Common myeloid progenitor, CD34-positive (primary cell): ENCODE data around the gene OR52B6.
A peak's percentile ranks its signal among the peaks of the same experiment; 100 is the strongest.

Source experiments
- CTCF ChIA-PET: fragments of 350-600 bp; sonication (Branson Sonifier 250); formaldehyde crosslinking; loops from one replicate; lab custom pipeline; 2021; ENCODE audit warnings: antibody characterized with exemption; lab: Charles Lee
- POLR2A ChIA-PET: fragments of 350-600 bp; sonication (Branson Sonifier 250); formaldehyde crosslinking; loops from one replicate; lab custom pipeline; 2021; ENCODE audit warnings: antibody characterized with exemption; lab: Charles Lee
- DNase-seq, 3 donors: peaks; one replicate each; pipeline versions ENCODE4 v3.0.0 to v3.0.0-alpha.2; 2013
- H3K27ac ChIP-seq, 2 experiments: 1 replicate in 1 of 2; 2 replicates in 1 of 2; pipeline ENCODE4 v1.7.0; 2013; ENCODE audit warnings: inconsistent platforms in 2 of 2, low read length in 2 of 2, mild to moderate bottlenecking in 2 of 2, low read depth in 1 of 2, moderate library complexity in 1 of 2; ENCODE audit not compliant: severe bottlenecking in 2 of 2, insufficient read depth in 1 of 2, poor library complexity in 1 of 2
- H3K27me3 ChIP-seq, 5 experiments: replicated peaks in 2 of 5; 1 replicate in 3 of 5; 2 replicates in 2 of 5; pipeline versions ENCODE4 v1.6.1 to v1.7.0; 2013; ENCODE audit warnings: low read length in 4 of 5, mild to moderate bottlenecking in 2 of 5, moderate library complexity in 2 of 5, inconsistent platforms in 1 of 5; ENCODE audit not compliant: insufficient read depth in 5 of 5, control insufficient read depth in 4 of 5
- H3K36me3 ChIP-seq, 4 experiments: 1 replicate in 2 of 4; 2 replicates in 2 of 4; pipeline versions ENCODE4 v1.6.1 to v1.7.0; 2013; ENCODE audit warnings: low read length in 3 of 4, control low read depth in 1 of 4, mild to moderate bottlenecking in 1 of 4; ENCODE audit not compliant: control insufficient read depth in 4 of 4, insufficient read depth in 4 of 4
- H3K4me1 ChIP-seq, 4 experiments: 1 replicate in 3 of 4; 2 replicates in 1 of 4; pipeline versions ENCODE4 v1.6.1 to v1.7.1; 2013; ENCODE audit warnings: low read length in 3 of 4, mild to moderate bottlenecking in 3 of 4, control low read depth in 1 of 4, inconsistent platforms in 1 of 4, moderate library complexity in 1 of 4; ENCODE audit not compliant: control insufficient read depth in 4 of 4, insufficient read depth in 4 of 4; ENCODE audit errors: control extremely low read depth in 1 of 4
- H3K4me3 ChIP-seq, 7 experiments: 1 replicate in 4 of 7; 2 replicates in 3 of 7; pipeline versions ENCODE4 v1.5.1 to v1.7.0; 2013; ENCODE audit warnings: mild to moderate bottlenecking in 7 of 7, low read length in 6 of 7, moderate library complexity in 6 of 7, inconsistent platforms in 2 of 7, low read depth in 2 of 7, control low read depth in 1 of 7; ENCODE audit not compliant: insufficient read depth in 4 of 7, control insufficient read depth in 1 of 7; ENCODE audit errors: extremely low read depth in 1 of 7
- H3K9me3 ChIP-seq, 5 experiments: 1 replicate in 4 of 5; 2 replicates in 1 of 5; pipeline versions ENCODE4 v1.6.1 to v1.7.1; 2013; ENCODE audit warnings: low read length in 4 of 5, mild to moderate bottlenecking in 2 of 5, inconsistent platforms in 1 of 5, low read depth in 1 of 5, moderate library complexity in 1 of 5; ENCODE audit not compliant: control insufficient read depth in 4 of 5, insufficient read depth in 2 of 5; ENCODE audit errors: control extremely low read depth in 1 of 5
- WGBS: methylation state at CpG from one replicate; pipeline ENCODE4 v1.1.5; 2013; ENCODE audit not compliant: insufficient coverage; 5-methylcytosine and 5-hydroxymethylcytosine counted together

Gene OR52B6

DNA sequence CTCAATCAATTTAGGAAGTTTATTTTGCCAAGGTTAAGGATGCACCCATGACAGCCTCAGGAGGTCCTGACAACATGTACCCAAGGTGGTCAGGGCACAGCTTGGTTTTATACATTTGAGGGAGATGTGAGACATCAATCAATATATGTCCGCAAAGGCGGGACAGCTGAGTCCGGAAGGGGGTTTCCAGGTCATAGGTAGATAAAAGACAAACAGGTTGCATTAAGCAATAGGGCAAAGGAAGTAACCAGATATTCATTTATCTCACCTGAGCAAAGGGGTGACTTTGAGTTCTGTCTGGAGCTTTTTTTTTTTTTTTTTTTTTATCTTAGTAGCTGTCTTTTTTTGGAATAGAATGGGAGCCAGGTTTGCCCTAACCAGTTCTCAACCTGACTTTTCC is 42.1 kb downstream of the OR52B6 start:
- ChIA-PET POLR2A (interaction anchor here (0.6 kb wide), 1 partner anchor 11 kb away, joined by 5 read pairs; no protein-coding TSS in a partner anchor), CTCF (interaction anchor here (1.5 kb wide), 1 partner anchor 10 kb away, joined by 3 read pairs; no protein-coding TSS in a partner anchor)

DNA sequence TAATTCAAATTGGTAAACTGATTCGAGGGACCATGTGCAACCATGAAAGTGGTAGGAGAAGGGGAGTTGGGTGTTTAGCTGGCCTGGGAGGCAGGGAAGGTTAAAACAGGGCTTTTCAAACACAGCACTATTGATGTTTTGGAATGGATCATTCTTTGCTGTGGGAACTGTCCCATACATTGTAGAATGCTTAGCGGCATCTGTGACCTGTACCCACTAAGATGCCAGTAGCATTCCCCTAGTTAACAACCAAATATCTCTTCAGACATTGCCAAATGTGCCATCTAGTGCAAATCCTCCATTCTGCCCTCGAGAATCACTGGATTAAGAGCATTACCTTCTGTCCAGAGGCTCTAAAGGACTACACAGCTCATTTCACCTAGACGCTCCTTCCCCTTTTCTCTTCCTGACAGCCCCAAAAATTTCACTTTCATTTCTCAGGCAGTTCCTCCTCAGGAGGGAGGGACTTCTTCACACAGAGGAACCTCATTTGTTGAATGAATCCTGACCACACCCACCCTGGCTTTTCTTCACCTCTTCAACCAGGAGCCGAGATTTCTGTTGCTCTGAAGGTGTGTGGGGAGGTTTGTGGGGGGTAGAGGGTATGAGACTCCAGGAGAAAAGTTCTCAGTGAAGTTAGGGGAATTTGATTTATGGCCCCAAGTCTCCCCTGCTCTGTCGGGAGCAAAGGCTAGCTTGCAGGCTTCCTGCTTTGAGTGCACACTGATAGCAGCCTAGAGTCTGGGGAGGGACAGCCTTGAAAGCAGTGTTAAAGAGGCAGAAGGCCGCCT is 44.0 kb downstream of the OR52B6 start, which contains the start of gene TRIM34:
TRIM34 (plus strand) TSS at position 513 of the 791 bp plus-strand sequence. CDS start 7,331 bp downstream, outside the sequence.
- H3K27me3 ChIP-seq: no peaks in the 10 kb centered on the region
- CTCF ChIA-PET: interaction anchor here (1.0 to 1.3 kb wide), 2 partner anchors 24 to 70 kb away, joined by 4 to 6 read pairs; no protein-coding TSS in a partner anchor
- peak; percentile 82 to 94 (median 91) for DNase-seq
- no peaks in the 10 kb centered on the region for H3K9me3 ChIP-seq
- peaks cover 7 to 32% (median 25%) of the 10 kb centered on the region in 4 experiments for H3K4me1 ChIP-seq
- POLR2A ChIA-PET: interaction anchor here (0.6 kb wide), 1 partner anchor 186 kb away, joined by 3 read pairs; no protein-coding TSS in a partner anchor
- H3K4me3 ChIP-seq: peak within 1 kb of the TSS; percentile 65 to 87 (median 83)
- 23% methylated on average over 6 of the region's 7 CpGs for WGBS
- H3K36me3 ChIP-seq: no peaks in the 10 kb centered on the region
- H3K27ac ChIP-seq: peak within 1 kb of the TSS; percentile 77 to 82

More for the DNA sequence above, 42.1 kb downstream of the OR52B6 start:
- Histone ChIP-seq H3K27ac (no peak overlapping the region), H3K27me3 (no peaks in the 10 kb centered on the region), H3K4me1 (peaks cover 3 to 30% (median 23%) of the 10 kb centered on the region in 4 experiments), H3K36me3 (no peaks in the 10 kb centered on the region), H3K9me3 (no peaks in the 10 kb centered on the region), H3K4me3 (no peak overlapping the region)
- WGBS: no CpG with 5 or more reads among the region's 3 CpGs
- DNase-seq: no peak

DNA sequence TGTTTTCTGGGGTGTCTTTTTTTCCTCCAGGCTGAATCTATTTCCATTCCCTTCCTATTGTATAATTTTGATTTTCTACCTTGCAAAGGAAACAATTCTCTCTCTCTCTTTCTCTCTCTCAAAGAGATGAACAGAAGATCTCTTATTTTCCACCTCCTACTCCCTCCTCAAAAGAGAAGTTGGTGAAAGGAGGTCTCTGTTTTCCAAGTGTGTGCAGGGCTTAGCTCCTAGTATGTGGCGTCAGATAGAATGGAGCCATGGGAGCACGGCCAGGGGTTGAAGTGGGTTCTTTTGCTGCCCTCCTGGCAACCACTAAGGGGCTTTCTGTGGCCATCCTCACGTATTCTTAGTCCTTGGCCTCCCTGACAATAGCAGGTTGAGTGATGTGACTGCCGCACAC is 44.6 kb downstream of the OR52B6 start:
- Histone ChIP-seq H3K9me3 (no peaks in the 10 kb centered on the region), H3K36me3 (no peaks in the 10 kb centered on the region), H3K27me3 (no peaks in the 10 kb centered on the region), H3K4me1 (peaks cover 7 to 32% (median 25%) of the 10 kb centered on the region in 4 experiments), H3K4me3 (peak overlapping the region; percentile 65 to 87 (median 83)), H3K27ac (peak overlapping the region in 1 of 2 experiments; percentile 82)
- no peak for DNase-seq
- ChIA-PET POLR2A (no interaction called here), CTCF (interaction anchor here (1.0 kb wide), 1 partner anchor 70 kb away, joined by 4 read pairs; no protein-coding TSS in a partner anchor)
- WGBS: 32% methylated on average over 4 of the region's 4 CpGs

DNA sequence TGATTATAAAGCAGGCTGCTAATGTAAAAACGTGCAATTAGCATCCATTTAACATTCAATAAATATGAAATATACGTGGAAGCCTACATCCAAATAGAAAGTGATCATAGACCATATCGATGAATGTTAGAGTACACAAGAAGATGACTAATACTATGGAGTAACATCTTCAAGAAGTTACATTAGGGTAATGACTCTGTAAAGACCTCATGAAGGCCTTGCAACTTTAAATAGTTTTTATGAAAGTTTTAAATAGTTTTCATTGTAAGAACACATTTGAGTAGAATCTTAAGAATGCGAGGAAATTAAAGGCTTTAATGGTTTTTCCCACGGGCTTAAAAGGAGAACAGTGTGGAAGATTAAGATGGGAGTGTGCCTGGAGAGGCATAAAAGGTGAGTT is 45.5 kb downstream of the OR52B6 start:
- 100% methylated on average over 2 of the region's 5 CpGs for WGBS
- Histone ChIP-seq H3K4me1 (peaks cover 7 to 32% (median 25%) of the 10 kb centered on the region in 4 experiments), H3K36me3 (no peaks in the 10 kb centered on the region), H3K27me3 (no peaks in the 10 kb centered on the region), H3K27ac (no peak overlapping the region), H3K9me3 (no peaks in the 10 kb centered on the region), H3K4me3 (no peak overlapping the region)
- CTCF ChIA-PET: no interaction called here
- DNase-seq: no peak
- POLR2A ChIA-PET: no interaction called here

DNA sequence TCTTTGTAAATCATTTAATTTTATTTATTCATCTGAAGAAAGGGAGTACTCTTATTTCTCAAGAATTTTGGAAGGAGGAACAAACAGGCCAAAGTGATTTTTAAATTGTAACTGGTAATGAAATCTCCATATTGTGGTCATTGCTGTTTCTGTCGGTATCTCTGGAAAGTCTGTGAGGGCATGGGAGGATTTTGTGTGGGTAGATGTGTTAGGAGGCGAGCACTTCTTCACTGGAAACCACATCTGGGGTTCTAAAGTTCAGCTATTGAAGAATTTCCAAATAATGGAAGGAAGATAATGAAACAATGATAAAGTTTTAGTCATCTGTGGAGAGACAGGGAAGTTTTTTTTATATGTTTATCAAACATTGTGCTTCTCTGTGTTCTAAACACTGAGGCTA is 50.7 kb downstream of the OR52B6 start:
- Histone ChIP-seq H3K9me3 (no peaks in the 10 kb centered on the region), H3K36me3 (peaks cover 6 to 26% (median 10%) of the 10 kb centered on the region in 4 experiments), H3K4me3 (no peak overlapping the region), H3K27me3 (no peaks in the 10 kb centered on the region), H3K27ac (no peak overlapping the region), H3K4me1 (peaks cover 5 to 13% (median 9%) of the 10 kb centered on the region in 4 experiments)
- DNase-seq: no peak
- 100% methylated on average over 2 of the region's 2 CpGs for WGBS
- ChIA-PET CTCF (interaction anchor here (1.2 kb wide), 1 partner anchor 11 kb away, joined by 3 read pairs; no protein-coding TSS in a partner anchor), POLR2A (no interaction called here)
